Parathyroid adenoma (tissue), 2 donors: ENCODE data around the gene HKDC1.

Experiments used
- H2AFZ ChIP-seq: fragments of 300-600 bp; sonication (generic); one replicate; pipeline ENCODE4 v1.7.0; 2017; ENCODE audit warnings: antibody characterized with exemption, mild to moderate bottlenecking
- H3K27ac ChIP-seq: fragments of 300-600 bp; sonication (generic); one replicate; pipeline ENCODE4 v1.7.0; 2017
- H3K27me3 ChIP-seq: fragments of 300-600 bp; sonication (generic); one replicate; pipeline ENCODE4 v1.7.0; 2017; ENCODE audit warnings: low read length; ENCODE audit not compliant: control insufficient read depth, insufficient read depth
- H3K36me3 ChIP-seq: fragments of 300-600 bp; sonication (generic); one replicate; pipeline ENCODE4 v1.7.0; 2017; ENCODE audit warnings: low read length; ENCODE audit not compliant: control insufficient read depth, insufficient read depth
- H3K4me1 ChIP-seq: fragments of 300-600 bp; sonication (generic); one replicate; pipeline ENCODE4 v1.7.0; 2017; ENCODE audit warnings: control low read depth
- H3K4me2 ChIP-seq: fragments of 300-600 bp; sonication (generic); one replicate; pipeline ENCODE4 v1.7.0; 2017; ENCODE audit warnings: low read length
- H3K4me3 ChIP-seq: fragments of 300-600 bp; sonication (generic); one replicate; pipeline ENCODE4 v1.7.0; 2017; ENCODE audit warnings: low read depth, low read length
- H3K79me2 ChIP-seq: fragments of 300-600 bp; sonication (generic); one replicate; pipeline ENCODE4 v1.7.0; 2017; ENCODE audit warnings: control low read depth
- H3K9ac ChIP-seq: fragments of 300-600 bp; sonication (generic); one replicate; pipeline ENCODE4 v1.7.0; 2017; ENCODE audit warnings: mild to moderate bottlenecking
- H3K9me3 ChIP-seq: fragments of 300-600 bp; sonication (generic); one replicate; pipeline ENCODE4 v1.7.0; 2017; ENCODE audit warnings: low read length; ENCODE audit not compliant: control insufficient read depth
- TF ChIP-seq, protein P1 (sequence below): fragments of 300-600 bp; sonication (generic); IDR thresholded peaks from one replicate; pipeline ENCODE4 v1.7.0; 2017; ENCODE audit warnings: antibody characterized with exemption, mild to moderate bottlenecking
- donor health status: primary hyperparathyroidism.

Gene HKDC1

DNA sequence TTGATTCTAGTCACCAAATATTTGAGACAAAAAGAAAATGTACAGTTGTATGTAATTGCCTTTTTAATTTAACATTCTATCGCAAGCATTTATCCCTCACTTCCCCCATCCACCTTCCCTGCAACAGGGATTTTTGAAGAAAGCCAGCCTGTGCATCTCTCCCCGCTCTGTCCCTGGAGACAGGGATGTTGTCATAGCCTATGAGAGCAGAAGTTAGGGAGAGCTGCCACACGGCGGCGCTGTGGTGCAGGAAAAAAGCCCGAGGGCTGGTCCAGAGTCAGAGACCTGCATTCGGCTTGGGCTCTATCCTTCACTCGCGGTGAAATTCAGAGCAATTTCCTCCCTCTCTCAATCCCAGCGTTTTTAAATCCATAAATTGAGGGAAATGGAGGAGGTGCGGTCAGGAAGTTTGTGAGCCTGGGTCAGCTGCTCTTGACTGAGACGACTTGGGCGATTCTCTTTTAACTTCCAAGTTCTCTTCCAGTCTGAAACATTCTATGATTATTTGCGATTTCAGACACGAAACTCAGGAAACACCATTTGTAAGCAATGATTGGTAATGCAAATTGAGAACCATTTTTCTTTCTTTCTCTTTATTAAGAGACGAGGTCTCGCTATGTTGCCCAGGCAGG, 17.5 kb downstream of the HKDC1 start:
- Histone ChIP-seq H3K9me3 (no peaks in the 10 kb centered on the region), H3K9ac (no peak overlapping the region)

DNA sequence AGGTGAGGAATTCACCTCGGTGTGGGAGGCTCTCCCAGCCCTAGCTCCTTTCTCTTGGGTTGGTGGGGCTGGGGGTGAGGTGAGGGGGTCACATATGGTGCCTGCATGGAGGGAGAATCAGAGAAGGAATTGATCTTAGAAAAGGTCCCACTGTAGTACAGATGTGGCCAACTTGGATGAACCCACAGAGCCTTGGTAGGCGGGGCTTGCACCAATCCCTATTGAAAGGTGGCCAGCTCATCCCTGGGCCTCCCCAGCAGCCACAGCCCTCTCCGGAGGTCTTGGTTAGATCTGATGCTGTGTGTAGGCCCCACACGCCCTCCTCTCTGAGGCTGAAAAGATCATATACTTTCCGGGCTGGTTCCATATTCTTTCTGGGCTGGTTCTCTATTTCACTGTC, 19.0 kb downstream of the HKDC1 start:
- no peaks in the 10 kb centered on the region for H3K79me2 ChIP-seq
- no peak overlapping the region for H2AFZ ChIP-seq
- H3K4me3 ChIP-seq = no peak overlapping the region
- H3K4me2 ChIP-seq = no peak overlapping the region
- no peak overlapping the region for H3K9ac ChIP-seq
- H3K9me3 ChIP-seq = no peaks in the 10 kb centered on the region
- H3K4me1 ChIP-seq = no peaks in the 10 kb centered on the region
- H3K36me3 ChIP-seq = no peaks in the 10 kb centered on the region
- no peaks in the 10 kb centered on the region for H3K27me3 ChIP-seq
- no peak overlapping the region for H3K27ac ChIP-seq
- TF ChIP-seq, protein P1, sequence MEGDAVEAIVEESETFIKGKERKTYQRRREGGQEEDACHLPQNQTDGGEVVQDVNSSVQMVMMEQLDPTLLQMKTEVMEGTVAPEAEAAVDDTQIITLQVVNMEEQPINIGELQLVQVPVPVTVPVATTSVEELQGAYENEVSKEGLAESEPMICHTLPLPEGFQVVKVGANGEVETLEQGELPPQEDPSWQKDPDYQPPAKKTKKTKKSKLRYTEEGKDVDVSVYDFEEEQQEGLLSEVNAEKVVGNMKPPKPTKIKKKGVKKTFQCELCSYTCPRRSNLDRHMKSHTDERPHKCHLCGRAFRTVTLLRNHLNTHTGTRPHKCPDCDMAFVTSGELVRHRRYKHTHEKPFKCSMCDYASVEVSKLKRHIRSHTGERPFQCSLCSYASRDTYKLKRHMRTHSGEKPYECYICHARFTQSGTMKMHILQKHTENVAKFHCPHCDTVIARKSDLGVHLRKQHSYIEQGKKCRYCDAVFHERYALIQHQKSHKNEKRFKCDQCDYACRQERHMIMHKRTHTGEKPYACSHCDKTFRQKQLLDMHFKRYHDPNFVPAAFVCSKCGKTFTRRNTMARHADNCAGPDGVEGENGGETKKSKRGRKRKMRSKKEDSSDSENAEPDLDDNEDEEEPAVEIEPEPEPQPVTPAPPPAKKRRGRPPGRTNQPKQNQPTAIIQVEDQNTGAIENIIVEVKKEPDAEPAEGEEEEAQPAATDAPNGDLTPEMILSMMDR = no peak

More for the DNA sequence above, 17.5 kb downstream of the HKDC1 start:
- Histone ChIP-seq H2AFZ (peak overlapping the region; percentile 8), H3K27ac (no peak overlapping the region), H3K4me1 (no peaks in the 10 kb centered on the region), H3K79me2 (no peaks in the 10 kb centered on the region), H3K36me3 (no peaks in the 10 kb centered on the region), H3K4me3 (no peak overlapping the region), H3K4me2 (no peak overlapping the region), H3K27me3 (no peaks in the 10 kb centered on the region)
- TF ChIP-seq, protein P1 = peak; percentile 95

DNA sequence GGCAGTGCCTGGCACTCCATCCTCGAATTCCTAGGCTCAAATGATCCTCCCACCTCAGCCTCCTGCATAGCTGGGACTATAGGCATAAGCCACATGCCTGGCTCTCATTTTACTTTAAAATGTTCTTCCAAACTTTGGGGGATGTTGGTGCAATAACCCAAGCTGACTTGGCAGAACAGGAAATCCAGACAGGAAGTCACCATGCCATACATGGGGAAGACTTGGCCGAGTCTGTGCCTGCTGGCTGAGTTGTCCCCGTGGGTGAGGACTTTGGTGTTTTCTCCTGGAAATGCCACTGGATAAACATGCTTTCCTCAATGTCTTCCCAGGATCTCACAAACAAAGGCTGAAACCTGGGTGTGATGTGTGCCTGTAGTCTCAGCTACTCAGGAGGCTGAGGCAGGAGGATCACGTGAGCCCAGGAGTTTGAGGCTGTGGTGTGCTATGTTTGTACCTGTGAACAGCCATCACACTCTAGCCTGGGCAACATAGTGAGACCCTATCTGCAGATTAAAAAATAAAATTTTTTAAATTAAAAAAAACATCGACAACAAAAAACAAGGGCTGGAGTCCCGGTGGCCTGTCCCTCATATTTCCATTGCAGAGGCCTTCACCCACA, 19.8 kb downstream of the HKDC1 start:
- H3K36me3 ChIP-seq = no peaks in the 10 kb centered on the region
- H3K4me3 ChIP-seq = no peak overlapping the region
- no peaks in the 10 kb centered on the region for H3K4me1 ChIP-seq
- TF ChIP-seq, protein P1 = no peak
- H3K79me2 ChIP-seq = no peaks in the 10 kb centered on the region
- no peak overlapping the region for H3K27ac ChIP-seq
- no peaks in the 10 kb centered on the region for H3K9me3 ChIP-seq
- no peaks in the 10 kb centered on the region for H3K27me3 ChIP-seq
- H2AFZ ChIP-seq = no peak overlapping the region
- H3K4me2 ChIP-seq = no peak overlapping the region
- H3K9ac ChIP-seq = no peak overlapping the region

DNA sequence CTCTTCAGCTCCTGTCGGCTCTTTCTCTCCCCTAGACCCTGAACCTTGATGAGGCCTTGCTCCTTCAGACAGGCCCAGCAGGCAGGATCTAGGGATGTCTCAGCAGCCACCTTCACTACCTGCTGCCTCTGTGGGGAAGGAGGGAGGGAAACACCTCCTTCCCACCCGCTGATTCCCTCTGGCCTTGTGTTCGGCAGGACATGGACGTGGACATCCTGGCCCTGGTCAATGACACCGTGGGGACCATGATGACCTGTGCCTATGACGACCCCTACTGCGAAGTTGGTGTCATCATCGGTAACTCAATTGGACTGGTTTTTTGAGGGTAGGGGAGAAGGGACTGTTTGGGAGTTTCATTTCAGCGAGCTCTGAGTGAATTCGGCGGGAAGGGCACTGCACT, 20.3 kb downstream of the HKDC1 start:
- no peaks in the 10 kb centered on the region for H3K27me3 ChIP-seq
- no peaks in the 10 kb centered on the region for H3K79me2 ChIP-seq
- no peak overlapping the region for H3K27ac ChIP-seq
- H3K9me3 ChIP-seq = no peaks in the 10 kb centered on the region
- H3K36me3 ChIP-seq = no peaks in the 10 kb centered on the region
- H3K9ac ChIP-seq = no peak overlapping the region
- no peak overlapping the region for H2AFZ ChIP-seq
- no peak overlapping the region for H3K4me3 ChIP-seq
- H3K4me2 ChIP-seq = no peak overlapping the region
- TF ChIP-seq, protein P1 = no peak
- no peaks in the 10 kb centered on the region for H3K4me1 ChIP-seq

DNA sequence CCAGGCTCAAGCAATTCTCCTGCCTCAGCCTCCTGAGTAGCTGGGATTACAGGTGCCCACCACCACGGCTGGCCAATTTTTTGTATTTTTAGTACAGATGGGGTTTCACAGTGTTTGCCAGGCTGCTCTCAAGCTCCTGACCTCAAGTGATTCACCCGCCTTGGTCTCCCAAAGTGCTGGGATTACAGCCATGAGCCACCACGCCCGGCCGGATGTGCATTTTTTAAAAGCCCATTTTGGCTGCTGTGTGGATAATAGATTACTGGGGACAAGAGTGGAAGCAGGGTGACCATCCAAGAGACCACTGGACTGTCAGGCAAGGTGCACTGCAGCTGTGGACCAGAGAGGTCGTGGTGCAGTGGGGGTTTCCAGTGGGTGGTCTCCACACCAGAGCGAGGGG, 21.4 kb downstream of the HKDC1 start:
- Histone ChIP-seq H3K9me3 (no peaks in the 10 kb centered on the region), H3K9ac (no peak overlapping the region), H3K79me2 (no peaks in the 10 kb centered on the region), H3K4me3 (no peak overlapping the region), H3K4me2 (no peak overlapping the region), H3K36me3 (no peaks in the 10 kb centered on the region), H3K27ac (no peak overlapping the region), H3K27me3 (no peaks in the 10 kb centered on the region), H2AFZ (no peak overlapping the region), H3K4me1 (no peaks in the 10 kb centered on the region)
- TF ChIP-seq, protein P1 = no peak
